Activated naive CD4-positive, alpha-beta T cell treated with anti-CD3 and anti-CD28 coated beads, Interleukin-2, amount 50 U/mL, for 16 hours (primary cell): ENCODE data around the gene ETV3.

Source experiments
- DNase-seq: peaks from one replicate; pipeline ENCODE4 v3.0.0-alpha.2; 2020

ETV3 gene

GRCh38 chr1:157137408-157138219, 581 bp downstream of the ETV3 start:
- DNase-seq: no peak

GRCh38 chr1:157137046-157137407, 1.2 kb downstream of the ETV3 start:
- no peak for DNase-seq

DNA sequence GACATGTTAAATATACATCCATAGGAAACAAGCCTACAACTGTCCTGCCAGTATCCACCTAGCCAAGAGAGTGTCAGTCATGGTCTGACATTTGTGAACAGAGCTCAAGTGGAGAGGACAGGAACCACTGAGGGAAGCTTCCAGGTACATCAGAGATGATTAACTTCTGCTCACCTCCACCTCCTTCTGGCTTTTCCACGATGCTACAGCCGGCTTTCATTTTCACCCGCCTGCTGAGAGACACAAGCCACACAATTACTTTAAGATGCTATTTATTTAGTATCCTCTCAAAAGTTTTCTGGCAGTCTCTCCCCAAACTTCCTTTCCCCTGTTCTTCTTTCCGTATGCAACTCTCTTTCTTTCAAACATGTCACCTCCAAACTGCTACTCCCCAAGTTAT, 2.1 kb downstream of the ETV3 start:
- no peak for DNase-seq

DNA sequence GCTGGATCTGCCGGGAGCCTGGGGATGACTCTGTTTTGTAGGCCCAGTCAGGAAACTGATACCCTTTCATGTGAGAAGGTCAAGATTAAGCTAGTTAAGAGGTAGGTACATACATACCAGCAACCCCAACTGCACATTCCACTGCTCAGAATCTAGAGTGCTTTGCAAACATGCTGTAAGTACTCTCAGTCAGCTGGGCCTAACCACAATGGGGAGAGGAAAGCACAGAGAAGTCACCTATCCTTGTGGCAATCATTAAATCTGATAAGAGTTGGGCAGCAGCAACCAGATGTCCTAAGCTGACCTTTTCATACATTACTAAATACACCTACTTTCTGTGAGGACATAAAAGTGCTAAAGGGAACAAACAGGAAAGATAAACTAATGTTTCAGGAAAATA, 2.5 kb downstream of the ETV3 start:
- DNase-seq: no peak

GRCh38 chr1:157135070-157135469, 3.1 kb downstream of the ETV3 start:
- no peak for DNase-seq

- no peak for DNase-seq
Observed at GRCh38 chr1:157134442-157134841, 3.8 kb downstream of the ETV3 start.

DNA sequence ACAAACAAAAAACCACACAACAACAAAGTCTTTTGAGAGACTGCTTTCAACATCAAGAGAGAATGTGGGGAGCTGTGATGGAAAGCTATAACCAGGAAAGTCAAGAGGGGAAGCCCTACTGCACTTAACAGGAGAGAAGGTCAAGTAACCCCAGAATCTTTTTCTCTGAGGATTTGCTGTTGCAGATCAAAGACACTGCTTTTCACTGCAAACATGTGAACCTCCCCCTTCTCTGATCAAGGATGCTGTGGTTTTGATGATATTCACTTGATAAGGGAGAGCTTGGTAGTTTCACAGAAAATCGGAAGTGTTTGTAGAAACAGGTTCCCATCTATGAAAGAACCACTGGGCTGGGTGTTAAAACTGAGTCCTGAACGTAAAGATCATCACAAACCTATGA, 4.8 kb downstream of the ETV3 start:
- DNase-seq: no peak

DNA sequence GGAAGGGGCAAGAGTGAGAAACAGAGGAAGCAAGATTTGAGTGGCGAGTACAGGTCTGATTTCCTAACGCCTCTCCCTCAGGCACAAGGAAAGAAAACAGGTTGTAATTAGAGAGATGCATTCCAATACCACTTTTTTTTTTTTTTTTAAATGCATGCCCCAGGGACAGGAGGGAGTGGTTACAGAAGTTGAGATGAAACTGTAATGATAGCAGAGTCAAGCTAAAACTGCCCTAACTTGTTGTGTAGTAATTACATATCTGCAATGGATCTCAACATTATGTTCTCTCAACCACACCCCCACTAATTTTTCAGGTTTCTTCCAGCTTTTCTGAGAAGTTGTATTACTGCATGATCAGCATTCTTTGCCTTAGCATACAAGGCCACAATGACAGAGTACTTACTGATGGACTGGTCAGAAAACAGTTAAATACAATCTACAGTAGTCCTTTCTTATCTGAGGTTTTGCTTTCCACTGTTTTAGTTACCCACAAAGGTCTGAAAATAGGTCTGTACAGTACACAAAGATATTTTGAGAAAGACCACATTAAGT, 5.5 kb downstream of the ETV3 start:
- DNase-seq: no peak

GRCh38 chr1:157132111-157132510, 6.1 kb downstream of the ETV3 start:
- DNase-seq: no peak

DNA sequence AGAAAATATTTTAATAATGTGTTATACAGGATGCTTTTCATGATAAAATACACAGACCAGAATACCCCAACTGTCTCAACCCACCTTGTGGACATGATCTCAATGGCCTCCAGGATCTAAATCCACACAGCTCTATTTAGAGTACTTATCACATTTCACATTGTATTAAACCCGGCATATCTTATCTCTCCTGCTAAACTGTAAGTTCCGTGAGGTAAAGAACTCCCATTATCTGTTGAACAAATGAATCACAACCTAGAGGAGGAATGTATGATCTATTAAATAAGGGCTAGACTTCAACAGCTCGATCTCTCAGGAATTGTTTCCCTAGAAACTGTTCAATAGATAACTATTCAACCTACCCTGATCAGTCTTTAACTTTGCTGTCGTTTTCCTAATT, 6.9 kb downstream of the ETV3 start:
- DNase-seq: no peak

DNA sequence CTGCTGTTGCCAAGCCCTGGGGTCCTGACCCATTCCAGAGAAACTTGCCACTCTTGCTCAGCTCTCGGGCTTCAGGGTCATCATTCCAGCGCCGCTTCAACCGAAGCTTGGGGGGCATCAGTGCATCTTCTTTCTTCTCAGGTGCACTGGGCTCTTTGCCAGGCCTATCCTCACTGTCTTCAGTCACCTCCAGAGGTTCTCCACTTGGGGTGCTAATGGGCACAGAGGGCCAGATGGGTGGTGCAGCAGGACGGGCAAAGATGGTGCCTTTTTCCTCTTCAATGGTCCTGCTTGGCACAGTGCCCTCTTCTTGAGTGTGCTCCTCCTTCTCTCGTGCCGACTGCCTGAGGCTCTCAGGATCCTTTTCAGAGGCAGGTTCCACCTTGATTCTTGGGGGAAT, 13.3 kb downstream of the ETV3 start:
- no peak for DNase-seq

- DNase-seq: no peak
Observed at GRCh38 chr1:157119448-157119847, 18.7 kb downstream of the ETV3 start.

- no peak for DNase-seq
Observed at GRCh38 chr1:157119008-157119407, 19.2 kb downstream of the ETV3 start.

- DNase-seq: no peak
Observed at GRCh38 chr1:157117527-157118057, 20.6 kb downstream of the ETV3 start.

- DNase-seq: no peak
Observed at GRCh38 chr1:157116737-157117103, 21.5 kb downstream of the ETV3 start.

- DNase-seq: no peak
Observed at GRCh38 chr1:157115851-157116736, 22.1 kb downstream of the ETV3 start.

DNA sequence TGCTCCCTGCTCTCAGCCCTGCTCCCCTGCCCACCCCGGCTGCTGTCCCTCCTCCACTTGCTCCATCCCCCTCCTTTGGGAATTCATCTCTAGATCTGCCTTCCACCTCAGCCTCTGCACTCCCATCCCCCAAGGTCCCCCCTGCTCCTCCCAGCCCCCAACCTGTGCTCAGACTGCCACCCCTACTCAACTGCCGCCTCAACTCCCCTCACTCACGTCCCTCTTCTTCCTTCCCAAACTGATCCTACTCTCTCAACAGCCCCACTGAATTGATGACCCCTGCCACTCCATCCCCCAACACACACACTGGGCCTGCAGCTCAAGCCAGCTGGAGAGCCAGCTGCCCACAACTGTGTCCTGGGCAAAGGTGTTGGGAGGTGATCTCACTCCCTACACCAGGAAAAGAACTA, 22.8 kb downstream of the ETV3 start:
- DNase-seq: no peak

DNA sequence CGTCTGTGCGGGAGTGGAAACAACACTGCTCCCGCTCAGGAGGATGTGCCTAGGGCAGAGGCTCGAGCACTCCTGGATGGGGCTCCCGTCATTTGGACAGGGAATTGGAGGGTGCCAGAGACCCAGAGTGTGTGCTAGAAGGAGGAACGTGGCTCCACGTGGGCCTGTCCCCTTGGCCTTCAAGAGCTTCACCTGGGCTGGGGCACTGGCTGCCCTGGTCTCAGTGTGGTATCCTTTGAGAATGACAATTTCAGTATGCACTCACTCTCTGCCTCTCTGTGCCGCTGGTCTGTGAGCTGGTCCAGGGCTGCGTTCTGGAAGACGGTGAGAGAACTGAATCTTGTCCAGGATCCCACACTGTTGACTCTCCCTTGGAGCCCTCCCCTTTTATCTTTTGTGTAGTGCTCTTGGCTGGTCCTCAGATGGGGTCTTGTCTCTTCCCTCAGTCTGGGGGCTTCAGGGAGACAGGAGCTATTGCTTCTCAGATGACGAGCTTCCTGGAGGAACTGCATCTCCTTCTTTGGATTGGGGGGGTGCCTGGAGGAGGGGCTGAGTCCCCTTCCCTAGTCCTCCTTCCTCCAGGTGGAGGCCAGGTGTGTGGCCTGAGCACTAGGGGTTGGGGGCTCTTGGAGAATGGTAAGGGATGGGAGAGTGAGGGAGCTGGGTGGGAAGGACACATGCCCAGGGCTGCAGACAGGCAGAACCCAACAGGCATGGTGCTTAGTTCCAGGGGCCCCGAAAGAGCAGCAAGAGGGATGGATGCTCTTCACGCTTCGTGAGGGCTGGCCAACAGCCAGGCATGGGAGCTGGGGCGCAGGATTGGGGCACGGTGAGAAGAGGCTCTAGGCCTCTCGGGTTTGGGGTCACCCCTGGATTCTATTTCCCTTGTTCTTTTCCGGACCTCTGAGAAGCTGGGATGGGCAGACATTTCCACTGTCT, 23.7 kb downstream of the ETV3 start:
- no peak for DNase-seq

DNA sequence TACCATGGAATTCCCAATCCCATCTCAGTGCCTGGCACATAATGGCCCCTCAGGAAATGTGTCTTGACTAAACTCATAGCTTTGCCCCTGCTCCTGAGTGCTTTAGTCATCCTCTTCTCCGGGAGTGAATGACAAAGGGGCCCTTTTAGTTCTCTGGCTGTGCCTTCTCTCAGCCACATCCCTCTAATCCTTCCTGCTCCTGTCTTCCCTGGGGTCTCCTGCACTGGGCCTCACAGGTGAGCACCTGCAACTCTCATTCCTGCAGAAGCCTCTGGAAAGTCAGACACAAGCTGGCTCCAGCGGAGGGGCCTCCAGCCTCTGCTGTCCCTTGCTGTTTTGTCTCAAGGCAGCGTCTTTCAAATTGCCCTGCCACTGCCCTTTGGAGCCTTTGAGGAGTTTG, 24.6 kb downstream of the ETV3 start:
- DNase-seq: no peak

GRCh38 chr1:157113106-157113505, 25.1 kb downstream of the ETV3 start:
- DNase-seq: no peak

DNA sequence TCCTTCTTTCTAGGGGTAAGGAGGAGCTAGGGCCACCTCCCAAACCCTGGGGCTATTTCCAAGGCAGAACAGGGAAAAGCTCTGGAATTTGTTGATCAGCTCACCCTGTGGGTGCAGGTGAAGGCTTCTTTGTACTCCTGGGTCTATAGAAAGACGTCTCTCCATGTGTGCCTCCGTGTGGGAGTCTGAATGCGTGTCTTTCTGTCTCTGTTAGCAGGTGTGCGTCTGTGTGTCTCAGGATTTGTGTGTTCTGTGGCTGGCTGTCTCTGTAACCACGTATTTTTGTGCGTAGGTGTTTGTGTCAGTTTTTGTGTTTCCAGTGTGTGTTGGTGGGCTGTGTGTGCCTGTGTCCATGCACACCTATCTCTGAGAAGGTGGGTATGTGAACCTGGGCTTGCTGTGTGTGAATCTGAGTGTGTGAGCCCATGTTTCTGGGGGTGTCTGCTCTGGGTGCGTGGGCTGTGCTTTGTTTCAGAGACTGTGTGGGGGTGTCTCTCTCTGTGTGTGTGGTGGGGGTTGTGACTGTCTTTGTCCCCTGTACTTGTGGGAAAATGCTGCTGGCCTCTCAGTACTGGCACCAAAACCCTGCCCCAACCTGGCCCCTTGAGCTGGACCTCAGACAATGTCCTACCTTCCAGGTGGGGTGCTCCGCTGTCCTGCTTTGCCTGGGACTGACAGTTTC, 25.9 kb downstream of the ETV3 start:
- DNase-seq: no peak
